ENCODE results near the gene VOPP1. TPM values are rescaled to one million over a fixed set of nuclear protein-coding genes. Genes with fewer than 3 reads are reported as not detected.

Gene VOPP1
- total and polyA plus RNA-seq, 2 donors (not counting 1 experiment from before 2014, with no cell fraction given): 52.1 to 70.7 TPM

- DNase-seq (ENCODE audit: low read depth in 2 of 2): peak; percentile 52 to 77
- Histone ChIP-seq H3K9me3 (ENCODE audit: control insufficient read depth, insufficient read depth, low read depth, low read length) (no peaks in the 10 kb centered on the region), H3K36me3 (ENCODE audit: control insufficient read depth, insufficient read depth, low read length) (no peaks in the 10 kb centered on the region), H3K27ac (ENCODE audit: insufficient read depth, low read length) (no peak overlapping the region), H3K4me1 (ENCODE audit: control insufficient read depth, extremely low read depth, insufficient read depth, low read length) (peaks cover 26% of the 10 kb centered on the region), H3K27me3 (ENCODE audit: control insufficient read depth, insufficient read depth, low read length) (no peaks in the 10 kb centered on the region), H4K20me1 (ENCODE audit: control insufficient read depth, extremely low read depth, insufficient read depth, low read length) (peaks cover 3% of the 10 kb centered on the region), H3K4me3 (replicated peaks in 1 of 4; ENCODE audit: control extremely low read depth in 1 of 4, insufficient read depth in 1 of 4, low read depth in 3 of 4, low read length in 4 of 4) (no peak overlapping the region), H3K79me2 (ENCODE audit: control insufficient read depth, insufficient read depth, low read length) (peaks cover 38% of the 10 kb centered on the region), H3K9ac (ENCODE audit: insufficient read depth, low read length) (no peak overlapping the region), H3K4me2 (ENCODE audit: extremely low read depth, insufficient read depth, low read length) (peak overlapping the region; percentile 62), H2AFZ (ENCODE audit: low read length) (no peak overlapping the region)
- TF ChIP-seq EZH2 (IDR thresholded peaks at IDR 0.05; ENCODE audit: low read length, missing control alignments) (no peak), CTCF (conservative IDR thresholded peaks at IDR 0.05 in 1 of 2, IDR thresholded peaks at IDR 0.05 in 1 of 2; ENCODE audit: low read depth in 1 of 2, low read length in 2 of 2) (no peak)
These were observed 37.9 kb downstream of the VOPP1 start for GRCh38 chr7:55534262-55534915.

DNA sequence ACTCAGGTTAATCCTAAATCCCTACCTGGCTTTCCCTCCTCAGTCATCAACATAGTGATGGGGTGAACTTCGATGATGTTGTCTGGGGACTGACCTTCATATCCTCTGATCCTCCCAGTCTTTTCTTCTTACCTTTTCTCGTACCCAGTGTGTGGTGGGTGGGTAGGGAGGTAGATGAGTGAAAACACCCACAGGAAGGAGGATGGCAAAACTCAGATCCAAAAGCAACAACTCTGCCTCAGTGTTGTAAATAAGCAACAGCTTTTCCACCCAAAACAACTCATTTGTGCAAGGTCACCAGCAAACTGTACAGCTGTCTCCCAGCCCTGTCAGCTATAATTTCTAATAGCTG, 38.6 kb downstream of the VOPP1 start:
- Histone ChIP-seq H3K4me2 (ENCODE audit: extremely low read depth, insufficient read depth, low read length) (peak overlapping the region; percentile 33), H2AFZ (ENCODE audit: low read length) (no peak overlapping the region), H3K36me3 (ENCODE audit: control insufficient read depth, insufficient read depth, low read length) (no peaks in the 10 kb centered on the region), H3K9ac (ENCODE audit: insufficient read depth, low read length) (no peak overlapping the region), H4K20me1 (ENCODE audit: control insufficient read depth, extremely low read depth, insufficient read depth, low read length) (peaks cover 3% of the 10 kb centered on the region), H3K4me3 (replicated peaks in 1 of 4; ENCODE audit: control extremely low read depth in 1 of 4, insufficient read depth in 1 of 4, low read depth in 3 of 4, low read length in 4 of 4) (no peak overlapping the region), H3K79me2 (ENCODE audit: control insufficient read depth, insufficient read depth, low read length) (peaks cover 38% of the 10 kb centered on the region), H3K4me1 (ENCODE audit: control insufficient read depth, extremely low read depth, insufficient read depth, low read length) (peaks cover 26% of the 10 kb centered on the region), H3K27ac (ENCODE audit: insufficient read depth, low read length) (no peak overlapping the region), H3K27me3 (ENCODE audit: control insufficient read depth, insufficient read depth, low read length) (no peaks in the 10 kb centered on the region), H3K9me3 (ENCODE audit: control insufficient read depth, insufficient read depth, low read depth, low read length) (no peaks in the 10 kb centered on the region)
- no peak for TF ChIP-seq CTCF (conservative IDR thresholded peaks at IDR 0.05 in 1 of 2, IDR thresholded peaks at IDR 0.05 in 1 of 2; ENCODE audit: low read depth in 1 of 2, low read length in 2 of 2)
- no peak for TF ChIP-seq EZH2 (IDR thresholded peaks at IDR 0.05; ENCODE audit: low read length, missing control alignments)
- DNase-seq (ENCODE audit: low read depth in 2 of 2): no peak

GRCh38 chr7:55533050-55533728, 39.1 kb downstream of the VOPP1 start:
- peak in 1 of 2 donors; percentile 78 for DNase-seq (ENCODE audit: low read depth in 2 of 2)
- Histone ChIP-seq H3K27ac (ENCODE audit: insufficient read depth, low read length) (no peak overlapping the region), H2AFZ (ENCODE audit: low read length) (no peak overlapping the region), H3K4me1 (ENCODE audit: control insufficient read depth, extremely low read depth, insufficient read depth, low read length) (peaks cover 25% of the 10 kb centered on the region), H3K9me3 (ENCODE audit: control insufficient read depth, insufficient read depth, low read depth, low read length) (no peaks in the 10 kb centered on the region), H3K9ac (ENCODE audit: insufficient read depth, low read length) (no peak overlapping the region), H3K4me2 (ENCODE audit: extremely low read depth, insufficient read depth, low read length) (peak overlapping the region; percentile 33), H3K79me2 (ENCODE audit: control insufficient read depth, insufficient read depth, low read length) (peaks cover 37% of the 10 kb centered on the region), H4K20me1 (ENCODE audit: control insufficient read depth, extremely low read depth, insufficient read depth, low read length) (peaks cover 3% of the 10 kb centered on the region), H3K4me3 (replicated peaks in 1 of 4; ENCODE audit: control extremely low read depth in 1 of 4, insufficient read depth in 1 of 4, low read depth in 3 of 4, low read length in 4 of 4) (no peak overlapping the region), H3K27me3 (ENCODE audit: control insufficient read depth, insufficient read depth, low read length) (no peaks in the 10 kb centered on the region), H3K36me3 (ENCODE audit: control insufficient read depth, insufficient read depth, low read length) (no peaks in the 10 kb centered on the region)
- TF ChIP-seq CTCF (conservative IDR thresholded peaks at IDR 0.05 in 1 of 2, IDR thresholded peaks at IDR 0.05 in 1 of 2; ENCODE audit: low read depth in 1 of 2, low read length in 2 of 2): no peak
- no peak for TF ChIP-seq EZH2 (IDR thresholded peaks at IDR 0.05; ENCODE audit: low read length, missing control alignments)
